HepG2 (cell line): Measurements from ENCODE around the gene BBIP1. TPM values are rescaled to one million over a fixed set of nuclear protein-coding genes. Genes with fewer than 3 reads are reported as not detected.

Experiments
- ATAC-seq: fragments of 200-7000 bp; cut with Tn5 transposase; 3 replicates; pipeline ENCODE4 v1.9.1; 2020; ENCODE audit warnings: mild to moderate bottlenecking, moderate library complexity
- BruUV-seq: library from RNA; stranded (reverse); fragments of 400-500 nt; replicated peaks from 2 replicates; lab custom pipeline; 2021; lab: Mats Ljungman, UMichigan
- CTCF ChIA-PET: fragments of 300-600 bp; formaldehyde crosslinking; extraction: SDS; loops from one replicate; lab custom pipeline; 2021; ENCODE audit warnings: low total read pairs, inconsistent platforms, low intra/inter-chr PET ratio; lab: Yijun Ruan, JAX
- POLR2A ChIA-PET: fragments of 350-600 bp; sonication (Branson Sonifier 250); formaldehyde crosslinking; loops from one replicate; lab custom pipeline; 2020; ENCODE audit warnings: antibody characterized with exemption, inconsistent platforms; lab: Yijun Ruan, JAX
- DNase-seq: peaks from one replicate; pipeline ENCODE4 v3.0.0-alpha.2; 2015; ENCODE audit warnings: low spot score
- FAIRE-seq: peaks from 3 replicates; lab custom pipeline; 2011; peaks lifted over from hg19 to GRCh38; lab: Jason Lieb, UNC
- H2AFZ ChIP-seq: one replicate; pipeline ENCODE4 v1.6.1; 2011; ENCODE audit warnings: low read length, inconsistent platforms
- H3K27ac ChIP-seq: fragments of 300-600 bp; 3 replicates; pipeline ENCODE4 v1.8.0; 2011; ENCODE audit warnings: mixed run types, mild to moderate bottlenecking, mixed read lengths, low read length, inconsistent platforms; ENCODE audit not compliant: insufficient read depth; ENCODE audit errors: extremely low read length
- H3K27me3 ChIP-seq, 2 experiments: fragments of 200-600 bp in 1 of 2; 2 replicates in 1 of 2; 3 replicates in 1 of 2; pipeline versions ENCODE4 v1.6.0 to v1.8.0; 2011; ENCODE audit warnings: low read length in 2 of 2, mild to moderate bottlenecking in 2 of 2, moderate library complexity in 2 of 2, inconsistent platforms in 1 of 2; ENCODE audit not compliant: insufficient read depth in 2 of 2, control insufficient read depth in 1 of 2
- H3K36me3 ChIP-seq, 2 experiments: fragments of 200-600 bp in 1 of 2; replicated peaks in 1 of 2; 2 replicates in 1 of 2; 3 replicates in 1 of 2; pipeline versions ENCODE4 v1.5.1 to v1.8.0; 2011; ENCODE audit warnings: low read length in 2 of 2, inconsistent platforms in 1 of 2; ENCODE audit not compliant: insufficient read depth in 2 of 2, control insufficient read depth in 1 of 2
- H3K4me1 ChIP-seq: 2 replicates; pipeline ENCODE4 v1.5.1; 2012; ENCODE audit warnings: low read length, inconsistent platforms; ENCODE audit not compliant: insufficient read depth
- H3K4me2 ChIP-seq: 2 replicates; pipeline ENCODE4 v1.6.0; 2011; ENCODE audit warnings: low read depth, low read length, inconsistent platforms
- H3K4me3 ChIP-seq, 3 experiments: fragments of 200-600 bp in 1 of 3; sonication (generic), shearing (Covaris generic) in 1 of 3; replicated peaks in 1 of 3; 2 replicates each; pipeline ENCODE4 v1.5.1; 2011 to 2016; ENCODE audit warnings: low read length in 3 of 3, inconsistent platforms in 2 of 3, low read depth in 2 of 3, mild to moderate bottlenecking in 2 of 3, control low read depth in 1 of 3, mixed read lengths in 1 of 3; ENCODE audit not compliant: insufficient read depth in 1 of 3
- H3K79me2 ChIP-seq: one replicate; pipeline ENCODE4 v1.6.1; 2011; ENCODE audit warnings: low read length, inconsistent platforms; ENCODE audit not compliant: insufficient read depth
- H3K9ac ChIP-seq: 2 replicates; pipeline ENCODE4 v1.6.0; 2011; ENCODE audit warnings: mild to moderate bottlenecking, low read depth, low read length, inconsistent platforms; ENCODE audit not compliant: insufficient read depth
- H3K9me3 ChIP-seq: 2 replicates; pipeline ENCODE4 v1.5.1; 2012; ENCODE audit warnings: mild to moderate bottlenecking, low read length
- H4K20me1 ChIP-seq: 2 replicates; pipeline ENCODE4 v1.6.0; 2011; ENCODE audit warnings: inconsistent platforms, mild to moderate bottlenecking, low read length, moderate library complexity; ENCODE audit not compliant: insufficient read depth
- AGO2 ChIP-seq: fragments of 200-400 bp; formaldehyde crosslinking; optimal IDR thresholded peaks from 2 replicates; pipeline ENCODE3; 2017; ENCODE audit warnings: mild to moderate bottlenecking, low read depth, low read length, moderate library complexity
- ARID4A ChIP-seq: sonication (generic); formaldehyde crosslinking; IDR thresholded peaks from 2 replicates; pipeline ENCODE4 v1.5.0; 2020; ENCODE audit warnings: mild to moderate bottlenecking, missing genetic modification reagents, borderline replicate concordance
- ASH2L ChIP-seq: fragments of 300-600, 200-600 bp; sonication (generic); IDR thresholded peaks from 2 replicates; pipeline ENCODE4 v1.7.0; 2017; ENCODE audit warnings: low read depth, mild to moderate bottlenecking, moderate library complexity, mixed read lengths, low read length; ENCODE audit not compliant: insufficient read length
- CREB3 ChIP-seq: sonication (generic); formaldehyde crosslinking; IDR thresholded peaks from 2 replicates; pipeline ENCODE4 v1.5.0; 2020; ENCODE audit warnings: missing genetic modification reagents
- HES4 ChIP-seq: sonication (generic); formaldehyde crosslinking; IDR thresholded peaks from 2 replicates; pipeline ENCODE4 v1.9.0; 2021; ENCODE audit warnings: mild to moderate bottlenecking, missing genetic modification reagents, borderline replicate concordance
- ONECUT2 ChIP-seq: sonication (generic); formaldehyde crosslinking; IDR thresholded peaks from 2 replicates; pipeline ENCODE4 v1.4.0; 2020; ENCODE audit warnings: missing genetic modification reagents
- PATZ1 ChIP-seq: sonication (generic); formaldehyde crosslinking; IDR thresholded peaks from 2 replicates; pipeline ENCODE4 v1.4.0; 2020; ENCODE audit warnings: missing genetic modification reagents
- RARA ChIP-seq: IDR thresholded peaks from 2 replicates; pipeline ENCODE4 v1.6.1; 2016; ENCODE audit warnings: missing genetic modification reagents, missing compliant biosample characterization
- RBFOX2 ChIP-seq: fragments of 200-400 bp; formaldehyde crosslinking; IDR thresholded peaks from 2 replicates; pipeline ENCODE4 v1.6.1; 2017; ENCODE audit warnings: low read depth, mild to moderate bottlenecking, low read length
- SALL1 ChIP-seq: sonication (generic); formaldehyde crosslinking; IDR thresholded peaks from 2 replicates; pipeline ENCODE4 v1.8.0; 2022; ENCODE audit warnings: mild to moderate bottlenecking, missing genetic modification reagents
- ZFY ChIP-seq: sonication (generic); formaldehyde crosslinking; IDR thresholded peaks from 2 replicates; pipeline ENCODE4 v1.4.0; 2020; ENCODE audit warnings: missing genetic modification reagents
- WGBS: methylation state at CpG from one replicate; pipeline ENCODE4 v1.1.6; 2017; ENCODE audit warnings: low lambda C conversion rate; 5-methylcytosine and 5-hydroxymethylcytosine counted together
- in situ Hi-C: cut with HindIII; loops from 2 replicates; pipeline ENCODE4 v1.10.0; 2017; ENCODE audit warnings: low pct_unique_long_range_greater_than_20kb; ENCODE audit not compliant: extremely low pct_ligation_motif_present
- intact Hi-C: fragments of 100-400 bp; cut with micrococcal nuclease; formaldehyde crosslinking; loops from one replicate; pipeline ENCODE4 v1.10.0; 2022; ENCODE audit not compliant: unreplicated experiment
- polyA plus RNA-seq, 8 experiments: library from polyadenylated mRNA; depleted of rRNA in 3 of 8; stranded (reverse) in 7 of 8; unstranded in 1 of 8; fragments of >200 nt; fragmentation: Illumina TruSeq in 4 of 8; extraction: Trizol in 4 of 8; gene quantifications; 2 replicates each; pipeline versions ENCODE4 v1.2.1 to v1.2.3, GENCODE V29; 2011 to 2016; ENCODE audit warnings: low read depth in 4 of 8, missing spikeins in 1 of 8, mixed read lengths in 1 of 8; ENCODE audit not compliant: insufficient read depth in 1 of 8
- total RNA-seq, 5 experiments: library from RNA; depleted of rRNA; stranded (reverse); fragments of >200 nt; fragmentation: Illumina TruSeq; extraction: Trizol; gene quantifications; 2 replicates each; pipeline ENCODE4 v1.2.3, GENCODE V29; 2016; ENCODE audit warnings: low read depth in 1 of 5

Gene BBIP1
- total and polyA plus RNA-seq, 2 of the 13 experiments (the other 11 are each of a cell fraction or from before 2014, with no cell fraction given) = 18.3 to 24.1 TPM

- 0 out of 2 replicates have a peak, but pooled peaks cover 3% of the 10 kb centered on the region for H4K20me1 ChIP-seq
- intact Hi-C loops (no loop called here), in situ Hi-C loops (no loop called here)
- H2AFZ ChIP-seq = no peak overlapping the region
- peak overlapping the region; percentile 69 for H3K4me2 ChIP-seq
- H3K27me3 ChIP-seq = no peaks in the 10 kb centered on the region; a peak in 1 of 5 replicates
- no peaks in the 10 kb centered on the region for H3K36me3 ChIP-seq
- peak overlapping the region; percentile 86 for H3K27ac ChIP-seq
- H3K79me2 ChIP-seq = peaks cover 59% of the 10 kb centered on the region
- DNase-seq = no peak
- peak overlapping the region; percentile 84 for H3K9ac ChIP-seq
- under 1% methylated on average over 23 of the region's 44 CpGs for WGBS
- FAIRE-seq = no peak
- no peaks in the 10 kb centered on the region for H3K9me3 ChIP-seq
- no TSS peak for BruUV-seq
- POLR2A ChIA-PET = interaction anchor here (1.4 kb wide), 1 partner anchor 9 kb away, joined by 12 read pairs; no protein-coding TSS in a partner anchor
- CTCF ChIA-PET = no interaction called here
- H3K4me1 ChIP-seq = peaks cover 54% of the 10 kb centered on the region
- H3K4me3 ChIP-seq = peak overlapping the region; percentile 80 to 93 (median 83)
- peak; percentile 0; the same call in 2 of the 3 replicates for ATAC-seq
- 0 out of 2 replicates have a peak, but pooled peaks have one; percentile 5 for TF ChIP-seq ZFY
- peak; percentile 55; the same call in 1 of the 2 replicates for TF ChIP-seq PATZ1 (CRISPR knock-in tag)
- peak; percentile 17; the same call in 1 of the 2 replicates for TF ChIP-seq SALL1 (CRISPR knock-in tag)
- peak; percentile 37; the same call in 1 of the 2 replicates for TF ChIP-seq ARID4A (CRISPR knock-in tag)
- TF ChIP-seq ONECUT2 (CRISPR knock-in tag) = no peak
- TF ChIP-seq AGO2 = peak; percentile 8
- TF ChIP-seq RBFOX2 = peak; percentile 19; the same call in 1 of the 2 replicates
- 0 out of 2 replicates have a peak, but pooled peaks have one; percentile 6 for TF ChIP-seq HES4 (CRISPR knock-in tag)
- TF ChIP-seq CREB3 = 0 out of 2 replicates have a peak, but pooled peaks have one; percentile 32
- no peak for TF ChIP-seq RARA
- TF ChIP-seq ASH2L = peak; percentile 69
Observed at GRCh38 chr10:110919971-110920881, 1.2 kb upstream of the BBIP1 start.
